SW 1271 (cell line): ENCODE data around the gene PFN1.

Experiments used
- DNase-seq, 2 experiments: peaks; one replicate each; lab custom pipeline; 2025; lab: John Stamatoyannopoulos, UW

Gene PFN1

DNA sequence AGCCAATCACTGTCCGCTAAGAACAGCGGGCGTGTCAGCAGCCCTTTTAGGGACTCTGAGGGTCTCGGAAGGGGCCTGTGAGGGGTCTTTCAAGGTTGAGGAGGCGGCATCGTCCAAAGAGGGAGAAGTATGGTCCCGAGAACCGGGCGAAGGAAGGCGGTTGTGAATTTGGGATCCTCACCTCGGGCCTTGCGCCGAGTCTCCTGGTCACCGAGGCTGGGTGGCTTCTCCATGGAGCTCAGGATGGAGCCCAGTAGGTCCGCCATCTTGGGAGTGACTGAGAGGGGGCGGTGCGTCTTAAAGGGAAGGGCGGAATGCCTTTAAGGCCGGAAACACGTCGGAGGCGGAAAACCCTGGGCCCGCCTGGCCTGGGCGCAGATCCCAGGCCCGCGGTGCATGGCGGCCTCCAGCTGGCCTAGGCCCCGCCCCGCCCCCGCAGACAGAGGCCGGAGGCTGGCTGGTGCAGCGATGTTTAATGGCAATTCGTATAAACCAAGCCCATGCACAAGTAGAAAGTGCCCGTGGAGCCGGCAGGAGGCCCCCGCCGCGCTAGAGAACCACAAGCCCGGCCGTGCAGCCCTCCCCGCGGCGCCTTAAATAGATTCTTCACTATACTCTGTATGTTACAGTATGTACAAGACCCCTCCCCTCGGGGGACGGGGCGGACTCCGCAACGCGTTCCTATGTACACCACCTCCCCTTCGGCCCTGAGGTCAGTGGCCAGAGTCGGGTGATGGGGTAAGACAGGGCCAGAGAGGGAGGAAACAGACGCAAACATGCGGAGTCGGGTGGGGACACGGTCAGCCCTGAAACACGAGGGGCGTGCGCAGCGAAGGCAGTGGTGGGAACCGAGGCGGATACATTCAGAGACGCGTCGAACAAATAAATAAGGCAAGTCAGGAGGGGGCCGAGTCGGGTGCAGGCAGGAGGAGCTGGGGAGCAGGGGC lies 19.5 kb upstream of the PFN1 start, which contains the start of gene SPAG7:
SPAG7 (minus strand) TSS at position 279 of the 947 bp plus-strand sequence; CDS start at position 266, 13 bp downstream.
- peak; percentile 69 to 94 for DNase-seq

DNA sequence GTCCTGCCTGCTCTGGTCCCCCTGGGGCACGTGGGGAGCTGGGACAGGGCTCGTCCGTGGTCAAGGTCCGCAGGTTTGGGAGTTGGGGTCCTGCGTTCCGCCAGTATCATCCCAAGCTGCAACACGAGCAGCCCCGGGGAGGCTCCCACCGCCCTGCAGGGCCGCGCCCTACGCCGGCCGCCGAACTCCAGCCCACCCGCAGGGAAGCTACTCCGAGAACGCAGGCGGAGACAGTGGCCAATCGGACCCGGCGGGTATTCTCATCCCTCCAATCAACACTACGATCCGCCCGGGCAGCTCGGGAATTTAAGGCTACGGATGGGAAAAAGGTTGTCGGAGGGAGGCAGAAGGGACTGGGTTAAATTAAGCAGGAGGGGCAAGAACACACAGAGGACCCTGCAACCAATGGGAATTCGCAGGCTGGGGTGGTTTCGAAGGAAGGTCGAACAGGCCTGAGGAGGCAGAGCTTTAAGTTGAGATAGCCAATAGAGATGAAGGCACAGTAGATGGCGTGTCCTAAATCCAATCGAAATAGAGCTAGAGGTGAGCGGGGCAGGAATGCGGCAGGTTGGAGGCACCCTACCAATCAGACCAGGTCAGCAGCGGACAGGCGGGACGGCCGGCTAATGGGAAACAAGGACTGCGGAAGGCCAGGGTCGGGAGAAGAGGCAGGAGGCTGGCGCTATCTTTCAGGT lies 18.7 kb upstream of the PFN1 start:
- peak; percentile 98 to 100 for DNase-seq

DNA sequence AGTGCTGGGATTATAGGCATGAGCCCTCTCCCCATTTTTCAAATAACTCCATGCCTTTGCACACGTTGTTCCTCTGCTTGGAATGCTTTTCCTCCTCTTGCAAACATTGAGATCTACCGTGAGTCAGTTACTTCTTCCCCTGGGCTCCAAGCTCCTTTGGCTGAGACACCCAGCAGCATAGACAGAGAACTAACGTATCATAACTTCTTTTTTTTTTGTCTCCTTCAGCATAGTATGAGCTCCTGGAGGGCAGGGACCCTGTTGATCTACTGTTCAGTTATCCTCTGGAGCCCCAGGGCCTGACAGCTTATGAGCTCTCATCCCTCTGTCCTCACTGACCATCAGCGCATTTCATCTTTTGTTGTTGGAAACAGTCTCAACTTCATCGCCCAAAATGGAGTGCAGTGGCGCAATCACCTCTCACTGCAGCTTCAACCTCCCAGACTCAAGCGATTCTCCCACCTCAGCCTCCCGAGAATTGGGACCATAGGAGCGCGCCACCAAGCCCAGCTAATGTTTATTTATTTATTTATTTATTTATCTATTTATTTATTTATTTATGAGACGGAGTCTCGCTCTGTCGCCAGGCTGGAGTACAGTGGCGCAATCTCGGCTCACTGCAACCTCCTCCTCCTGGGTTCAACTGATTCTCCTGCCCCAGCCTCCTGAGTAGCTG lies 17.1 kb upstream of the PFN1 start:
- DNase-seq, result no peak

DNA sequence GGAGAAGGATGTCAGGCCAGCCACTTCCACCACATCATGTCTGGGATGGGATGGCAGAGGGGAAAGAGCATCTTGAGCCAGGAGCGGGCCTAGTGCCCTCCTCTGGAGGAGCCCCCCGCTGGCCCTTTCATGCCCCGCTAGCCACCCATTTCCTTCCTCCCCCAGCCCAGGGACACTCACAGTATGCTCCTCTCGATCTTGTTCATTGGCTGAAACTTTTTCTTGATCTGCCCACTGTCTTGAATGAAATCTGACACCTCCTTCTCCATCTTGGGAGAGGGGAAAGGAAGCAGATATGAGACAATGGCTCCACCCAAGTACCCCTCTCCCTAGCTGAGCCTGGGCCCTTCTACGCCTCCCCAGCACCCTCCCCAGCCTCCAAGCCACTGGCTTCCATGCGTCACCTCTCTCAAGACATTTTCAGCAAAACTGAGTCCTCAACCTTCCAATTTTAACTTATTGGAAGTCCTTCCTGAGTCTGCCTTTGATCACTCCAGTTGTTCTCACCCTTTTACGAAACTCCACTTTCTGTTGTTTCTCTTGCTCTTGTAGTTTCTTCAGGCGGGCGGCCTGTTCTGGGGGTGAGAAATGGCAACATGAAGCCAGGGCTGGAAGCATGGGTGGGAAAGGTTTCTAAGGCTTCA lies 12.1 kb upstream of the PFN1 start:
- no peak for DNase-seq

DNA sequence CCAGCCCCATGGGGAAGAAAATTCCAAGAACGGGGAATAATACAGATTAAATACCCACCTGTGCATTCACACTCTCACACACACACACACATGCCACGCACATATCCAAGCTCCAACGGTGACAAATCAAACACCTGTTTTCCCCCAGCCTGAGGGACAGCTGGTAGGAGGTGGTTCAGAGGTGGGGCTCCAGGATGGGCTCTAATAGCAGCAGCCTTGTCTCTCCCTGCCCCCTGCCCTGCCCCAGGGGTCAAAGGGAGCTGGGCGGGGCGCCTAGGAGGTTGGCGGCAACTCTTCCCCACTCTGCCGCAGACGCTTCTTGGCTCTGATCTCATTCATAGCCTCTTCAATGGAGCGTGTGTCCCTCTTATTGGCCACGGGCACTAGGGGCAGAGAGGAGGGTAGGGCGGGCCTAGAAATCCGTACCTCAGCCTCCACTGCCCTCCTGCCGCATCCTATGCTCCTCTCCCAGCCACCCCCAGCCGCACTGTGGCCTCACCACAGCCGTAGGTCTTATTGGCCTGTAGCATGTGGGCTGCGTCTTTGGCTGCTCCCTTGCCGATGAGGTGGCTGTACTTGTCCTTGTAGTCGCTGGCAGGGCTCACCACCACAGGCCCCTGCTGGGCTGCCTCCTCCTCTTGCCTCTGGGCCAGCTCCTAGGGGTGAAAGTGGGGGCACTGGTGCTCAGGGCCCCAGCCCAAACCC lies 11.1 kb upstream of the PFN1 start:
- no peak for DNase-seq

DNA sequence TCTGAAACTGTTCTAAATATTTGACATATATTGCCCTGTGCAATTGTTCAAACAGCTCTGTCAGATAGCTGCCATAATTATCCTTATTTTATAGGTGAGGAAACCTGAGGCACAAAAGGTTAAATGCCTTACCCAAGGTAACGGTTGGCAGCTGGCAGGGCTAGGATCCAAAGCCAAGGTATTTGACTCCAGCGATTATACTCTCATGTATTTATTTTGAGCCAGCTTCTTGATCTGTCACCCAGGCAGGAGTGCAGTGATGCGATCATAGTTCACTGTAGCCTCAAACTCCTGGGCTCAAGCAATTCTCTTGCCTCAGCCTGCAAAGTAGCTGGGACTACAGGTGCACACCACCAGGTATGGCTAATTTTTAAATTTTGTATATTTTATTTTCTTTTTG lies 9.8 kb upstream of the PFN1 start:
- DNase-seq, result no peak

DNA sequence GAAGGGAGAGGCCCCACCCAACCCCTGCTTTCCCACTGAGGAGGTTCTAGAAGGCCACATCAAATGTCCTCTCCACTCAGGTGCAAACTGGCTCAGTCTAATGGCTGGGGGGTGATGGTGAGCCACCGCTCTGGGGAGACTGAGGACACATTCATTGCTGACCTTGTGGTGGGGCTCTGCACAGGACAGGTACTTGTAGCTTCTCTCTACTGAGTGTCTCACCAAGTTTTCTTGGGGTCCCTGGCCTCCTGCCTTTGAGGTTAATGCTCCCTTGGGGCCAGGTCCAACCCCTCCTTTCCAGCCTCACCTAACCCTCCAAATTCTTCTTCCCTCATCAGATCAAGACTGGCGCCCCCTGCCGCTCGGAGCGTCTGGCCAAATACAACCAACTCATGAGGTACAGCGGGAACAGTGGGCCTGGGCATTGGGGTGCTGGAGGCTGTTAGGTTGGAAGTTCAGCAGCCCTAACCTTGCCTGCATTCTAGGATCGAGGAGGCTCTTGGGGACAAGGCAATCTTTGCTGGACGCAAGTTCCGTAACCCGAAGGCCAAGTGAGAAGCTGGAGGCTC lies 8.2 kb upstream of the PFN1 start:
- no peak for DNase-seq

DNA sequence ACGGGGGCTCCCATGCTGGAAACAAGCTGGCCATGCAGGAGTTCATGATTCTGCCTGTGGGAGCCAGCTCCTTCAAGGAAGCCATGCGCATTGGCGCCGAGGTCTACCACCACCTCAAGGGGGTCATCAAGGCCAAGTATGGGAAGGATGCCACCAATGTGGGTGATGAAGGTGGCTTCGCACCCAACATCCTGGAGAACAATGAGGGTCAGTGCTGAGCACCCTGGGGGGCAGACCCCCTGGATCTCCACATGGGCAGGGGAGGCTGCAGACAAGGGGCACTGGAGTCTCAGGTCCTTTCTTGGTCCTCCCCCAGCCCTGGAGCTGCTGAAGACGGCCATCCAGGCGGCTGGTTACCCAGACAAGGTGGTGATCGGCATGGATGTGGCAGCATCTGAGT lies 6.8 kb upstream of the PFN1 start:
- no peak for DNase-seq

DNA sequence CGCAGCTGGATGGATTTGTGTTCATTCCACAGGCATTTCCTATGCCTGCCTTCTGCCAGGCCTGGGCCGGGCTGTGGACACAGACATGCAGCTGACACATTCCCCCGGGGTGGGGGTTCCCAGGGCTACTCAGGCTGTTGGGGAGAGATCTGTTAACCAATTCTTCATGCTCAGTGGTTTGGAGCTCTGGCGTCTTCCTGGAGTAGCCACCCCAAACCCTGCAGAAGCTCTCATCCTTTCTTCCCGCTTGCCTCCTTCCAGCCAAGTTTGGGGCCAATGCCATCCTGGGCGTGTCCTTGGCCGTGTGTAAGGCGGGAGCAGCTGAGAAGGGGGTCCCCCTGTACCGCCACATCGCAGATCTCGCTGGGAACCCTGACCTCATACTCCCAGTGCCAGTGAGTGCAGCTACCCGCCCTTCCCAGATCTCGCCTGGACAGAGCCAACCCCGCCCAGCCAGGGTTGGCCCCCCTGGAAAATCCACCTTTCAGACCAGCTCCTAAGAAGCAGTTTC lies 5.2 kb upstream of the PFN1 start:
- no peak for DNase-seq

DNA sequence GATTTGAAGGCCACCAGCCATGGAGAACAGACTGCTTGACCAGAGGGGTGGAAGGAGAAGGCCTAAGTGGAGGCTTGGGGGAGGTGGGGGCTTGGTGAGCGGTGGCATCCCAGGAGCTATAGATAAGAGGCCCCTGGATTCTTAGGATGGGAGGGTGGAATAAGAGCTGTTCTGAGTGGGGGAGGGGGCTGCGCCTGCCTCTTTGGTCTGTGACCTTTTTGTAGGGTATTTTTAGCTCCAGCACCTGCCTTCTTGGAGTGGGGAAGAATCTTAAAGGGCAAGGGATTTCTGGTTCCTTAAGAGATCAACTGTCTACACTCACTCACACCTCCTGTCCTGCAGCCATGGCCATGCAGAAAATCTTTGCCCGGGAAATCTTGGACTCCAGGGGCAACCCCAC lies 3.2 kb upstream of the PFN1 start:
- DNase-seq, result no peak

DNA sequence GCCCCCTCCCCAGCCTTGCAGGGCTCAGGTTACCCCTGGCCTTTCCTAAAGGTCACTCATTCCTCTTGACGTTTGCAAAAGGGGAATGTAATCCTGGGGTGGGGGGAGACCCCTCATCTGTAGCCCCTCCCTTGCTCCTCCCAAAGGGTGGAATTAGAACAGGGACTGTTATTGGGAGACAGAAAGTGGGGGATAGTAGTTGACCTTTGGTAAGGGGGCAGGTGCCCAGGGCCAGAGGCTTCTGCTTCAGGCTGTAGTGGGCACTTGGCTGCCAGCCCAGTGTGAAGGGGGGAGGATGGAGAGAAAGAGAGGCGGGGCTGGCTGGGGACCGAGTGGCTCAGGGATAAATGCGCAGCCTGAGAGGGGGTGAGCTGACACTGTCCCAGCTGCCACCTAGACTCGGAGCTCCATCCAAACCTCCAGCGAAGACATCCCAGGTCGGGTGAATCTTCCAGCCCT lies 2.4 kb upstream of the PFN1 start, which contains the start of gene ENO3:
ENO3 (plus strand) TSS at position 374 of the 459 bp plus-strand sequence. CDS start 711 bp downstream, outside the sequence.
- DNase-seq, result no peak

DNA sequence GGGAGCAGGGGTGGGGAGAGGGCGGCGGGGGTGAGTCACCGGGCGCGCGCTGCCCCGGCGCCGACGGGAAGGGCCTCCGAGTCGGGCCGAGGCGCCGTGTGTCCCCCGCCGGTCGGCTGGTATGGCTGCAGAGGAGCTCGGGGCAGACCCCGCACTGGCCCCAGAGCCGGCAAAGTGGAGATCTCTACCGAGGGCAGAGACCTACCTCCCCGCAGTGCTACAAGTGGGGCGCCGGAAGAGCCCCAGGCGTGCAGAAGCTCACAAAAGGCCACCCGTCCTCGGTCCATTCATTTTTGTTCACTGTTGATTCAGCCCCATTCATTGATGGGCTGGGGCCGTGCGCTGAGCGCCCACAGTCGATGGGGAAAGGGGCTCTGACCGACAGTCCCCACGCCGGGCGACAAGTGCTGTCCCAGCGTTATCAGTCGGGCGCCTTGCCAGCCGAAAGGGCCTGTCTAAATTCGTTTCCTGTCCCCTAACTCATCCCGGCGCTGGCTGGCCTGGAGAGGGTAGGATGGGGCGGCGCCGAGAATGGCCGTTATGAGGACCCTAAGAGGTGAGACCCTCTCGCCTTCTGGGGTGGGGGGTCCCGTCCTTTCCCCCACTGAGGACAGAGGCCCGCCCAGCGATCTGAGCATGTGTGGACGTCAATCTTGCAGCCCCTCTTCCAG lies 1.9 kb upstream of the PFN1 start:
- DNase-seq, result peak in 1 of 2 experiments; percentile 47

DNA sequence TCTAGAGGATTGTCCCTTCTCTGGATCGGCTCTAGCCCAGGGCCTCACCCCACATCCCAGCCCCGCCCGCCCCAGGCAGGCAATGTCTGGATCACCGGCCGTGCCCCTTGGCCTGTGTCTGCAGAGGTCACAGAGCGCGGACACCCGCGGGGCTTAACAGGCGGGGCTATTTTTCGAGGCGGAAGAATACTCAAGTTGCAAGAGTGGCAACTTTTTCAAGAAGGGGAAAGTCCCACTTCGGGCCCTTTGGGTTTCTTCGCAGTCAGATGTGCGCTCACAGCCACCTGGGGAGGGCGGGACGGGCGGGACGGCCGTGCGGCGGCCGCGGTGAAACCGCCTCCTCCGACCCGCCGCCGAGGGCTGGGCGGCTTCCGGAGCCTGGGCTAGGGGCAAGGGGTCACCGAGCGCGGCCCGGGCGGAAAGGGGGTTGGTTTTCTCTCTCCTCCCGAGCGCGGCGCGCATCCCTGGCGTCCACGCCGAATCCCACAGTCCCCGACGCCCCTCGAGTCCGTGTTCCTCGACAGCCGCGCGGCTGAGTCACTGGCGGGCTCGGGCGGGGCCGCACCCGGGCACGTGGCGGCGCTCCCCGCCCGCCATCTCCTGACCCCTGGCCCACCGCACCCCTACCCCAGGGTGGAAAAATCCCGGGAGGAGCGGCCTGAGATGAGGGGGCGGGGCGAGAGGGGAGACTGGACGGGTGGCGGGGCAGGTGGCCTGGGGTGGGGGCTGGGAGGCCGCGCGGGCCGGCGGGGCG lies 1.2 kb upstream of the PFN1 start:
- peak; percentile 49 to 80 for DNase-seq

DNA sequence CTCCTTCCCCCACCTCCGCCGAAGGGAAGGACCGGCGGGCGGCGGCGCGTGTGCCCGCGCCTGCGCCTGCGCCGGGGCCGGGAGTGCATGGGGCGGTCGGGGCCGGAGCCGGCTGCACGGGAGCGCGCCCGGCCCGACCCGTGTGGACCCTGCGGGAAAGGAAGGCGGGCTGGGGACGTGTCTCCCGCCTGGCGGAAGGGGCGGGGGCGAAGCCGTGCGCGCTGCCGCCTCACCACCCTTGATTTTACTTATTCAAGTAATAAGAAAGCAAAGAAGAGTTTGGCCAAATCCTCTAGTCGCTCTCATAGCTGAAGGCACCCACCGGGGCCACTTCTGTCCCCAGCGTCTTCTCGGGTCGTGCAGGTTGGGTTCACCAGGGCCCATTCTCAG lies 596 bp upstream of the PFN1 start:
- peak; percentile 40 to 85 for DNase-seq

DNA sequence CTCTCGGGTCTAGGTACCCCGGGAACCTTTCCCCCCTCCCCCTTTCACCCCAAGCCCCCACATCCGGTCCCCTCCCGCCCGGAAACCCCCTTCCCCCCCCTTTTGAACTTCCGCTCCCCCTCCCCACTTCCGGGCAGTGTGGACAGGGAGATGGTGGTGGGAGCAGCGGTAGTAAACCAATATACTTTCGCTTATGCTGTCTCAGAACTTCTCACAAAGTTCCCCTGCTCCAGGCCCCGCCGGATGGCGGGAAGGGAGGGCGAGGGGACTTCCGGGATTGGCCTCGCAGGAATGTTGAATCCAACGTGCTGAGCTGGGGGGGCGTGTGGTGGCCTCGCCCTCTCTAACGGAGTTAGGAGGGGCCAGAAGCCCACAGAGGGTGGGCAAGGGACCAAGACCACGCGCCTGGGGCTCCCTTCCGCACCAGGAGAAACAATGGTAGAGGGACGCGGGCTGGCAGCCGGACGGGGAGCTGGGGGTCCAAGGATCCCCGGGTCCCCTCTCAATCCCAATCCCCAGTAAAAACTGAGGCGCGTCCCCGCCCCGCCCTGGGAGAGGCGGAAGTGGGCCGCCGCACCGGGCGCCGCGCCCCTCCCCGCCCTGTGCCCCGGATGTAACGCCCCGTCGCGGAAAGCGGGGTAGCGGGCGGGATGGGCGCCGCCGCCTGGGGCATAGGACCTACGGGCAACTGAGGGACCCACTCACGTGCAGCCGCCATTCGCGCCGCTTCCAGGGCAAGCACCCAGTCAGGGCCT lies 742 bp downstream of the PFN1 start:
- DNase-seq, result peak; percentile 27 to 59

DNA sequence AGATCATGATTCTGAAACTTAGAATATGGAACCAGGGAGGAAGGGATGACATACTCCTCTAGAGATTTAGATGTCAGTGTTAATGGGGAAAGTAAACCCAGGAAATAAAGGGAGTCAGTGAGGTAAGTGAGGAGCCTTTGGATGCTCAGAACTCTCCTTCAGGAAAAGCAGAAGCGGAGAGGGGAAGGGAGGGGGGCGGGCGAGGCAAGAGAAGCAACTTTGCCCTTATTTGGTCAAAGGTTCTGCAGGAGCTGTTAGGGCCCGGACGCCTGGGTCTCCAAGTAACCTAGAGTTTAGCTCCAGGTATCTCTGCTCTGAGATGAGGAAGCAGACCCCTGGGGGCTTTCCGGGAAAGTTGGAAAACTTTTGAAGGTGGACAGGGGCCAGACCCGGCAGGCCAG lies 1.3 kb downstream of the PFN1 start:
- DNase-seq, result peak in 1 of 2 experiments; percentile 50

DNA sequence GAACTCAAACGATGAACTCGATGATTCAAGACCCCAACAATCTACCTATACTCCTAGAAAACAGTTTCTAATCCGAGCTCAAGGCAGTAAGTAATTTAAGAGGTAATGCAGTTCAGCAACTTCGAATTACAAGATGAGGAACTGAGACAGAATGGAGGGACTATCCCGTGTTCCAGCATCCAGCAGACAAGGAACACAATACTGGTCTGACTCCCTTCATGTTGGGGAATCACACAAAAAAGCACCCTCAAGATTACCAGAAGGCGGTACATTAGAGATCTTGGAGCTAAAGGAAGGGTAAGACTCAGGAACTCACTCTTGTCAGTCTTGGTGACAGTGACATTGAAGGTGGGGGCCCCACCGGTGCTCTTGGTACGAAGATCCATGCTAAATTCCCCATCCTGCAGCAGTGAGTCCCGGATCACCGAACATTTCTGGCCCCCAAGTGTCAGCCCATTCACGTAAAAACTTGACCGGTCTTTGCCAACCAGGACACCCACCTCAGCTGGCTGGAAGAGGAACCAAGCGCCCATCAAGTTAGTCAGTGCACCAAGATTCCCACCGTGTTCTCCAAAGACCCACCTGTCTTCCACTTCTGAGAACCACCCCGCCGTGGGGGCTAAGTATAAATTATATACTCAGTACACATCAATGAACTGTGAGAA lies 1.9 kb downstream of the PFN1 start:
- no peak for DNase-seq

DNA sequence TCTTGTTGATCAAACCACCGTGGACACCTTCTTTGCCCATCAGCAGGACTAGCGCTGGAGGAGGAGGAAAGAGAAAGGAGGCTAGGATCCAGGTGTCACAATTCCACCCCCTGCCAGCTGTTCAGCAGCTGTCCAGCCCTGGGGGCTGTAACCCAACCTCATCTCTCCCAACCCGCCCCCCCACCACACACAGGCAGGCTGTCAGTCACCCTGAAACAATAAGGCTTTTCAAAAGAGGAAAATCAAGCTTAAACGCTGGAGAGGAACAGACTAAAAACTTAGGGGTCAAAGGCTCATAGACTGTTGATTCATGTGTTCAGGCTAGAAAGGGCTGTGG lies 2.4 kb downstream of the PFN1 start:
- DNase-seq, result no peak
